Measurements from ENCODE around the gene LRRC58. TPM values are rescaled to one million over a fixed set of nuclear protein-coding genes. Genes with fewer than 3 reads are reported as not detected.
A peak's percentile ranks its signal among the peaks of the same experiment; 100 is the strongest.
"Not testable (repeated sequence)": the region's sequence is repeated elsewhere in the genome, so short reads cannot be mapped to it uniquely, and the experiment has no call there.

LRRC58 gene
- total RNA-seq, 6 donors from 2014 or later: 13.6 to 33.5 (median 18.6) TPM

- Histone ChIP-seq H3K36me3 (no peaks in the 10 kb centered on the region), H3K9me3 (no peaks in the 10 kb centered on the region), H3K27ac (no peak overlapping the region), H3K4me3 (no peak overlapping the region), H3K27me3 (no peaks in the 10 kb centered on the region), H3K4me1 (no peaks in the 10 kb centered on the region)
- TF ChIP-seq, protein P1, sequence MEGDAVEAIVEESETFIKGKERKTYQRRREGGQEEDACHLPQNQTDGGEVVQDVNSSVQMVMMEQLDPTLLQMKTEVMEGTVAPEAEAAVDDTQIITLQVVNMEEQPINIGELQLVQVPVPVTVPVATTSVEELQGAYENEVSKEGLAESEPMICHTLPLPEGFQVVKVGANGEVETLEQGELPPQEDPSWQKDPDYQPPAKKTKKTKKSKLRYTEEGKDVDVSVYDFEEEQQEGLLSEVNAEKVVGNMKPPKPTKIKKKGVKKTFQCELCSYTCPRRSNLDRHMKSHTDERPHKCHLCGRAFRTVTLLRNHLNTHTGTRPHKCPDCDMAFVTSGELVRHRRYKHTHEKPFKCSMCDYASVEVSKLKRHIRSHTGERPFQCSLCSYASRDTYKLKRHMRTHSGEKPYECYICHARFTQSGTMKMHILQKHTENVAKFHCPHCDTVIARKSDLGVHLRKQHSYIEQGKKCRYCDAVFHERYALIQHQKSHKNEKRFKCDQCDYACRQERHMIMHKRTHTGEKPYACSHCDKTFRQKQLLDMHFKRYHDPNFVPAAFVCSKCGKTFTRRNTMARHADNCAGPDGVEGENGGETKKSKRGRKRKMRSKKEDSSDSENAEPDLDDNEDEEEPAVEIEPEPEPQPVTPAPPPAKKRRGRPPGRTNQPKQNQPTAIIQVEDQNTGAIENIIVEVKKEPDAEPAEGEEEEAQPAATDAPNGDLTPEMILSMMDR (IDR thresholded peaks at IDR 0.05): no peak
- TF ChIP-seq EP300 (IDR thresholded peaks at IDR 0.05): no peak
- no peak for TF ChIP-seq POLR2A (IDR thresholded peaks at IDR 0.05)
- TF ChIP-seq POLR2AphosphoS5 (IDR thresholded peaks at IDR 0.05): no peak
- ATAC-seq (ENCODE audit: low FRiP score in 2 of 2): no peak
- no peak for DNase-seq
Observed at GRCh38 chr3:120299403-120299802, 49.8 kb downstream of the LRRC58 start.

DNA sequence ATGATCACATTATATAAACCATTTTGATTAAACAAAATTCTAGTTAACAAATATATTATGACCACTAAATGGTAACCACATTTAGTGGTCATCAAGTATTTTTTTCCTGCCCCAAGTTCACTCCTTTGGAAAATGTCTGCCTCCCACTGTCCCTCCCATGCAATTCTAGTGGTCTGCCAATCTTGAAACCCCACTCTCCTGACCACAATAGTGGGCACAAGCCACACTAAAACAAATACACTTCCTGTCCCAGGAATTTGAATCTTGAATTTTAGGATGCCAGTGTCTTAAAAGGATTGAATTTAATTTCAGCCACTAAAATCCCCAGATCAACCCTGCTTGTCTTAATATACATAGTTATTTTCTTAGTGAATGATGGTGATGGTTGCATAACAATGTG lies 50.2 kb downstream of the LRRC58 start:
- Histone ChIP-seq H3K27ac (no peak overlapping the region), H3K9me3 (peaks cover 0 to 4% (median 0%) of the 10 kb centered on the region in 4 donors), H3K4me1 (no peaks in the 10 kb centered on the region), H3K36me3 (no peaks in the 10 kb centered on the region), H3K27me3 (no peaks in the 10 kb centered on the region), H3K4me3 (no peak overlapping the region)
- DNase-seq: no peak
- ATAC-seq (ENCODE audit: low FRiP score in 2 of 2): no peak
- no peak for TF ChIP-seq POLR2A (IDR thresholded peaks at IDR 0.05)
- TF ChIP-seq, protein P1 (IDR thresholded peaks at IDR 0.05): no peak
- TF ChIP-seq EP300 (IDR thresholded peaks at IDR 0.05): no peak
- TF ChIP-seq POLR2AphosphoS5 (IDR thresholded peaks at IDR 0.05): no peak

DNA sequence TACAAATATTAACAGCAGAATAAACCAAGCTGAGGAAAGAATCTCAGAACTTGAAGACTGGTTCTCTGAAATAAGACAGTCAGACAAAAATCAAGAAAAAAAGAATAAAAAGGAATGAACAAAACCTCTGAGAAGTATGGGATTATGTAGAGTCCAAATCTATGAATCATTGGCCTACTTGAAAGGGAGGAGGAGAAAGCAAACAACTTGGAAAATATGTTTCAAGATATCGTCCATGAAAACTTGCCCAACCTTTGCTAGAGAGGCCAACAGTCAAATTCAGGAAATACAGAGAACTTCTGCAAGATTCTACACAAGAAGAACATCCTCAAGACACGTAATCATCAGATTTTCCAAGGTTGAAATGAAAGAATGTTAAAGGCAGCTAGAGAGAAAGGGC lies 57.6 kb downstream of the LRRC58 start:
- 69 to 76% methylated on average over 2 of the region's 2 CpGs for WGBS, 2 donors
- peak in 1 of 2 donors; percentile 60 for ATAC-seq (ENCODE audit: low FRiP score in 2 of 2)
- DNase-seq: not testable (repeated sequence)

GRCh38 chr3:120289636-120290035 lies 59.5 kb downstream of the LRRC58 start:
- Histone ChIP-seq H3K36me3 (no peaks in the 10 kb centered on the region), H3K27me3 (peaks cover 0 to 9% (median 5%) of the 10 kb centered on the region in 4 donors), H3K27ac (no peak overlapping the region), H3K4me3 (no peak overlapping the region), H3K4me1 (peaks cover 0 to 9% (median 5%) of the 10 kb centered on the region in 4 donors), H3K9me3 (peaks cover 0 to 11% (median 0%) of the 10 kb centered on the region in 4 donors)
- no peak for ATAC-seq (ENCODE audit: low FRiP score in 2 of 2)
- TF ChIP-seq POLR2A (IDR thresholded peaks at IDR 0.05): no peak
- TF ChIP-seq, protein P1 (IDR thresholded peaks at IDR 0.05): no peak
- no peak for TF ChIP-seq POLR2AphosphoS5 (IDR thresholded peaks at IDR 0.05)
- TF ChIP-seq EP300 (IDR thresholded peaks at IDR 0.05): no peak
- 92 to 96% methylated on average over 4 to 13 of the region's 16 CpGs for WGBS, 2 donors
- DNase-seq: peak in 1 of 2 donors; percentile 58

More for the DNA sequence above, 57.6 kb downstream of the LRRC58 start:
- H3K27me3 ChIP-seq, H3K36me3 ChIP-seq, H3K4me1 ChIP-seq, H3K27ac ChIP-seq, H3K4me3 ChIP-seq: not testable (repeated sequence)
- H3K9me3 ChIP-seq: peaks cover 0 to 11% (median 0%) of the 10 kb centered on the region in 4 donors

DNA sequence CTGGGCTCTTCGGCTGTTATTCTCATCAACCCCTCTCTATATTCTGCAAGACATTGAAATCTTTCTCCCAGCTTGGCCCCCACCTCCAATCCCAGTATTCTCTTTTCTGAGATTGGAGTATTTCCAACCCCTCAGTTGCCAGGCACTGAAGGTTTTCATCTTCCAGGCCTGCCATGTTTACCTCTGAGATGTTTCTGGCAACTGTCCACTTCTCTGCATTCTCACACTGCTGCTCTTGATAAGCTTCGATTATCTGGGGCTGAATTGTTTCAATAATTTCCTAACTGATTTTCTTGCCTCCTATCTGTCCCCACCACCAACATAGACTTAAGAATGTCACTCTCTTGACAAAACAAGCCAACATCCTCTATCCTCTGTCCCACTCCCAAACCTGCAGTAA lies 62.7 kb downstream of the LRRC58 start:
- Histone ChIP-seq H3K4me3 (no peak overlapping the region), H3K27me3 (peaks cover 0 to 9% (median 5%) of the 10 kb centered on the region in 4 donors), H3K27ac (no peak overlapping the region), H3K36me3 (no peaks in the 10 kb centered on the region), H3K4me1 (peaks cover 0 to 12% (median 5%) of the 10 kb centered on the region in 4 donors), H3K9me3 (no peaks in the 10 kb centered on the region)
- 50 to 54% methylated on average over 2 of the region's 2 CpGs for WGBS, 2 donors
- ATAC-seq (ENCODE audit: low FRiP score in 2 of 2) (no peak), DNase-seq (no peak)
- TF ChIP-seq EP300 (IDR thresholded peaks at IDR 0.05): no peak
- TF ChIP-seq, protein P1 (IDR thresholded peaks at IDR 0.05): no peak
- no peak for TF ChIP-seq POLR2AphosphoS5 (IDR thresholded peaks at IDR 0.05)
- TF ChIP-seq POLR2A (IDR thresholded peaks at IDR 0.05): no peak

Data from upper lobe of left lung (tissue), 6 donors.